ENCODE measurements around the gene IL17RA. TPM values are rescaled to one million over a fixed set of nuclear protein-coding genes. Genes with fewer than 3 reads are reported as not detected.

IL17RA gene
- total RNA-seq, 3 donors from 2014 or later: 13.8 to 25.3 (median 17.7) TPM

DNA sequence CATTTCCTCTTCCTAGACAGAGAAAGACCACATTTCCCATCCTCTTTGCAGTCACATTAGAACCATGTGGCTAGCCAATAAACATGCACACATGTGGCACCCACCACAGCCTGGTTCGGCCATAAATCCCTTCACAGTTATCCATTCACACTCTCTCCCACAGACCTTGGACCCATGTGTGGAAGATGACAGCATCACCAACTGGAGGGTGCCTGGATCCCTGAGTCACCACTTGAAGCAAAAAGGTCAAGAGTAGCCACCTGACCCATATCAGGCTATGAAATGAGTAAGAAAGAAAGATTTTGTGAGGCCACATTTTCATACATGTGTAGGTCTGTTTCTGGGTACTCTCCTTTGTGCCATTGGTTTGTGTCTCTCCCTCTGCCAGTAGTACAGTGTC is 45.4 kb downstream of the IL17RA start:
- Histone ChIP-seq H3K4me3 (no peak overlapping the region), H3K27me3 (no peaks in the 10 kb centered on the region), H3K4me1 (no peaks in the 10 kb centered on the region), H3K9me3 (no peaks in the 10 kb centered on the region), H3K36me3 (no peaks in the 10 kb centered on the region), H3K27ac (no peak overlapping the region)
- intact Hi-C loops (cut with DNase I; ENCODE audit: low total_unique reads): no loop called here
- TF ChIP-seq POLR2AphosphoS5 (IDR thresholded peaks at IDR 0.05): no peak
- no peak for TF ChIP-seq POLR2A (IDR thresholded peaks at IDR 0.05)
- DNase-seq (ENCODE audit: low spot score in 2 of 2): no peak

DNA sequence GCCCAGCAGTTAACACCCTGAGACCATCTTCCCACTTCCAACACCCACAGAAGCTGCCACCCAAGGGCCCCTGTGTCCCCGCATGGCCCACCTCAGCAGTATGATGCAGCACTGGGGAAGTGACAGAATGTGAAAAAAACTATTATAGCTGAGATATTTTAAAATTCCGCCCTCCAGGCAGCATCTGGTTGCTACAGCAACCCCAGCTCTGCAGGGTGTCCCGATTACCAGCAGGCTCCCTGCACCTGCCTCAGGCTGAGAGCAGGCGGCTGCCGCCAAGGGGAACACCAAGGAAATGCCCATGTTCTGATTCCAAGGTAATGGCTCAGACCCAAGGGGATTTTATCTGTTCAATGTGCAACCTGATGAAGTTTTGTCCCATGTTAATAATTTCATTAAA is 46.9 kb downstream of the IL17RA start:
- Histone ChIP-seq H3K36me3 (no peaks in the 10 kb centered on the region), H3K27ac (no peak overlapping the region), H3K9me3 (no peaks in the 10 kb centered on the region), H3K4me3 (no peak overlapping the region), H3K4me1 (no peaks in the 10 kb centered on the region), H3K27me3 (no peaks in the 10 kb centered on the region)
- intact Hi-C loops (cut with DNase I; ENCODE audit: low total_unique reads): no loop called here
- DNase-seq (ENCODE audit: low spot score in 2 of 2): no peak
- no peak for TF ChIP-seq POLR2A (IDR thresholded peaks at IDR 0.05)
- TF ChIP-seq, protein P1, sequence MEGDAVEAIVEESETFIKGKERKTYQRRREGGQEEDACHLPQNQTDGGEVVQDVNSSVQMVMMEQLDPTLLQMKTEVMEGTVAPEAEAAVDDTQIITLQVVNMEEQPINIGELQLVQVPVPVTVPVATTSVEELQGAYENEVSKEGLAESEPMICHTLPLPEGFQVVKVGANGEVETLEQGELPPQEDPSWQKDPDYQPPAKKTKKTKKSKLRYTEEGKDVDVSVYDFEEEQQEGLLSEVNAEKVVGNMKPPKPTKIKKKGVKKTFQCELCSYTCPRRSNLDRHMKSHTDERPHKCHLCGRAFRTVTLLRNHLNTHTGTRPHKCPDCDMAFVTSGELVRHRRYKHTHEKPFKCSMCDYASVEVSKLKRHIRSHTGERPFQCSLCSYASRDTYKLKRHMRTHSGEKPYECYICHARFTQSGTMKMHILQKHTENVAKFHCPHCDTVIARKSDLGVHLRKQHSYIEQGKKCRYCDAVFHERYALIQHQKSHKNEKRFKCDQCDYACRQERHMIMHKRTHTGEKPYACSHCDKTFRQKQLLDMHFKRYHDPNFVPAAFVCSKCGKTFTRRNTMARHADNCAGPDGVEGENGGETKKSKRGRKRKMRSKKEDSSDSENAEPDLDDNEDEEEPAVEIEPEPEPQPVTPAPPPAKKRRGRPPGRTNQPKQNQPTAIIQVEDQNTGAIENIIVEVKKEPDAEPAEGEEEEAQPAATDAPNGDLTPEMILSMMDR (IDR thresholded peaks at IDR 0.05): no peak
- TF ChIP-seq POLR2AphosphoS5 (IDR thresholded peaks at IDR 0.05): no peak

DNA sequence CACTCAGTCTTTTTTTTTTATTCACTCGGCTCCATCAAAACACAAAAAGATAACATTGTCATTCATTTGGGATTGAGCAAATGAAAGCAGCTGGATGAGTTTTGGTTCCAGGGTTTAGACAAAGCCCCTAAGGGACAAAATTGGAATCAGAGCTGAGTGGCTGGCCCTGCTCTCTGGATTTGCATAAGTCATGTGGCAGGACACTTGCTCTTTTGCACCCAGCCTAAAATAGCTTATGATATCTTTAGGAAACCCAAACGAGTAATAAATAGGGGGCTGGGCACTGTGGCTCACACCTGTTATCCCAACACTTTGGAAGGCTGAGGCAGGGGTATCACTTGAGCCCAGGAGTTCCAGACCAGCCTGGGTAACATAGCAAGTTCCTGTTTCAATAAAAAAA is 47.3 kb downstream of the IL17RA start:
- Histone ChIP-seq H3K4me1 (no peaks in the 10 kb centered on the region), H3K36me3 (no peaks in the 10 kb centered on the region), H3K4me3 (no peak overlapping the region), H3K27ac (no peak overlapping the region), H3K9me3 (no peaks in the 10 kb centered on the region), H3K27me3 (no peaks in the 10 kb centered on the region)
- intact Hi-C loops (cut with DNase I; ENCODE audit: low total_unique reads): no loop called here
- TF ChIP-seq POLR2AphosphoS5 (IDR thresholded peaks at IDR 0.05) (no peak), POLR2A (IDR thresholded peaks at IDR 0.05) (no peak)
- TF ChIP-seq, protein P1 (IDR thresholded peaks at IDR 0.05): no peak
- DNase-seq (ENCODE audit: low spot score in 2 of 2): no peak

DNA sequence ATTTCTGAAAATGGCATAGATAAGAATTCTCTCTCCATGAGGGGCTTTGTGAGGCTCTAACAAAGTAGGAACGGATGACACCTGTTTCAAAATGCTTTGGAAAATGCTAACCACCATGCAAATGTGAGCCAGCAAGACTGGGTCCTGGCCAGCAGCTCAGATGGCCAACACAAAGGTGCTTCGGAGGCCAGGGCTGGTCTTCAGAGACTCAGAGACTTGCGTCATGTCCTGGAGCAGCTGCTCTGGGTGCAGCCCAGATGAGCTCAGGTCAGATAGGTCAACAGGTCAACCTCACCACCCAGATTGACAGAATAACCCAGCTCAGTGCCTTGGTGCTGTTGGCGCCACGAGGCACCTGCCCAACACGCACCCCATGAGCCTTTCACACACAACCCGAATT is 48.3 kb downstream of the IL17RA start:
- Histone ChIP-seq H3K4me3 (no peak overlapping the region), H3K27me3 (no peaks in the 10 kb centered on the region), H3K27ac (no peak overlapping the region), H3K36me3 (peaks cover 3% of the 10 kb centered on the region), H3K9me3 (no peaks in the 10 kb centered on the region), H3K4me1 (no peaks in the 10 kb centered on the region)
- DNase-seq (ENCODE audit: low spot score in 2 of 2): no peak
- intact Hi-C loops (cut with DNase I; ENCODE audit: low total_unique reads): no loop called here
- TF ChIP-seq, protein P1 (IDR thresholded peaks at IDR 0.05): no peak
- no peak for TF ChIP-seq POLR2AphosphoS5 (IDR thresholded peaks at IDR 0.05)
- no peak for TF ChIP-seq POLR2A (IDR thresholded peaks at IDR 0.05)

DNA sequence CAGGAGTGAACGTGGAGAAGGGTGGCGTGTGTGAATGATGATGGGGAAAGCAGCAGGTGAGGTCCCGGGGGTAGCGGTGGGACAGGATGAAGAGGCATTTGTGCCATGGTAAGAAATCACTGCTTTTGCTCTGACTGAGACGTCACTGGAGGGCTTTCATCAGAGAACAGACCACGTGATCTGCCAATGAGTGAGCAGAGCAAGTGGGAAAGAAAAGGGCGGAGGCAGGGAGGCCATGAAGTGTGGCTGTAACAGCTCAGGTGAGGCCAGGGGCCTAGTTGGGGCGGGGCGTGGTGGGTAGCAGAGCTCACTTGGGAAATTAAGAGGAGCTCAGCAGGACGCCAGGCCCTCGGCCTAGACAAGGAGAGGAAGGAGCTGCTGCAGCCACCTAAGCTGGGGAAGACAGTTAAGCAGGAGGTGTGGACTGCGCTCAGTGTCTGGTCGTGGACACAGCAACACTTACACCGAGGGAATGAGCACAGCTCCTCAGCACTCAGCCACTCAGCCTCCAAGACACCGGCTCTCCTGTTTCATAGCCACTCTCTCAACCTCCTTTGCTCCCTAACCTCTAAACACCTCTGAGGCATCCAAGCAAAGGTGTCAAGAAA is 50.5 kb downstream of the IL17RA start:
- TF ChIP-seq, protein P1 (IDR thresholded peaks at IDR 0.05): no peak
- TF ChIP-seq POLR2A (IDR thresholded peaks at IDR 0.05): no peak
- H3K9me3 ChIP-seq: no peaks in the 10 kb centered on the region
- no peak overlapping the region for H3K27ac ChIP-seq
- H3K27me3 ChIP-seq: no peaks in the 10 kb centered on the region
- H3K36me3 ChIP-seq: peaks cover 6% of the 10 kb centered on the region
- no peak overlapping the region for H3K4me3 ChIP-seq
- no peak for DNase-seq (ENCODE audit: low spot score in 2 of 2)
- H3K4me1 ChIP-seq: no peaks in the 10 kb centered on the region
- intact Hi-C loops (cut with DNase I; ENCODE audit: low total_unique reads): no loop called here

DNA sequence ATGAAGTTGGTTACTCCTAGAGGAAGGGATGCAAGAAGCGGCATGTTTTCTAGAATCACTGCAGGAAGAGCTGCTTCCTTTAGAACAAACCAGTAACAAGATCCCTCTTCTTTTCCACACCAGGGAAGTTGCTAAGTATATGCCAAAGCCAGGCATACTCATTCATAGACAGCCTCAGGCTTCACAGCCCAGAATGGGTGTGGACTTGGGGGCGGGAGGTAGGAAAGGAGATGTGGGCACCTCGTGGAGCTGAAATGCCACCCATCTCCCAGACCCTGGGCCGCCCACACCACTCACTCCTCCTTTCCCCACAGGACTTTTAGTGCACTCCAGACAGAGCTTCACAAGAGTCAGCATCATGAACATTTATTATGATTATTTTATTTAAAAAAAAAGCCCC is 52.4 kb downstream of the IL17RA start:
- no peaks in the 10 kb centered on the region for H3K27me3 ChIP-seq
- no peak overlapping the region for H3K4me3 ChIP-seq
- intact Hi-C loops (cut with DNase I; ENCODE audit: low total_unique reads): no loop called here
- peaks cover 6% of the 10 kb centered on the region for H3K36me3 ChIP-seq
- no peaks in the 10 kb centered on the region for H3K4me1 ChIP-seq
- TF ChIP-seq POLR2A (IDR thresholded peaks at IDR 0.05): no peak
- TF ChIP-seq POLR2AphosphoS5 (IDR thresholded peaks at IDR 0.05): no peak
- TF ChIP-seq, protein P1 (IDR thresholded peaks at IDR 0.05): no peak
- no peaks in the 10 kb centered on the region for H3K9me3 ChIP-seq
- no peak for DNase-seq (ENCODE audit: low spot score in 2 of 2)
- no peak overlapping the region for H3K27ac ChIP-seq
